HL-60 (cell line): ENCODE results near the gene LRP2.

Experiments used
- DNase-seq, 2 experiments: peaks; one replicate each; pipeline ENCODE4 v3.0.0-alpha.2; 2010 to 2020; ENCODE audit warnings: low read depth in 1 of 2, low spot score in 1 of 2
- H3K27ac ChIP-seq: fragments of 250-450 bp; sonication (Bioruptor Pico); replicated peaks from 2 replicates; pipeline ENCODE4 v1.5.1; 2020; ENCODE audit warnings: mild to moderate bottlenecking, moderate library complexity
- H3K27me3 ChIP-seq: fragments of 250-450 bp; sonication (Bioruptor Pico); 2 replicates; pipeline ENCODE4 v1.5.1; 2021; ENCODE audit warnings: mild to moderate bottlenecking, moderate library complexity; ENCODE audit not compliant: insufficient read depth, poor library complexity, severe bottlenecking
- H3K4me3 ChIP-seq: replicated peaks from 2 replicates; pipeline ENCODE4 v1.5.1; 2011; ENCODE audit warnings: mild to moderate bottlenecking, control low read depth, low read length; ENCODE audit not compliant: insufficient read depth
- GABPA ChIP-seq: IDR thresholded peaks from 2 replicates; pipeline ENCODE4 v1.6.1; 2012; ENCODE audit warnings: low read depth
- POLR2AphosphoS5 ChIP-seq: IDR thresholded peaks from 2 replicates; pipeline ENCODE4 v1.6.1; 2012; ENCODE audit warnings: low read depth
- SPI1 ChIP-seq: IDR thresholded peaks from 2 replicates; pipeline ENCODE4 v1.6.1; 2012; ENCODE audit warnings: low read depth, mild to moderate bottlenecking, borderline replicate concordance
- TF ChIP-seq, protein P1 (sequence below): IDR thresholded peaks from one replicate; pipeline ENCODE4 v1.5.1; 2011; ENCODE audit warnings: low read length, control low read depth, inconsistent platforms; ENCODE audit not compliant: insufficient read depth
- TF ChIP-seq, protein P2 (sequence below): IDR thresholded peaks from 2 replicates; pipeline ENCODE4 v1.6.1; 2012; ENCODE audit warnings: low read depth; ENCODE audit not compliant: insufficient replicate concordance

LRP2 gene

DNA sequence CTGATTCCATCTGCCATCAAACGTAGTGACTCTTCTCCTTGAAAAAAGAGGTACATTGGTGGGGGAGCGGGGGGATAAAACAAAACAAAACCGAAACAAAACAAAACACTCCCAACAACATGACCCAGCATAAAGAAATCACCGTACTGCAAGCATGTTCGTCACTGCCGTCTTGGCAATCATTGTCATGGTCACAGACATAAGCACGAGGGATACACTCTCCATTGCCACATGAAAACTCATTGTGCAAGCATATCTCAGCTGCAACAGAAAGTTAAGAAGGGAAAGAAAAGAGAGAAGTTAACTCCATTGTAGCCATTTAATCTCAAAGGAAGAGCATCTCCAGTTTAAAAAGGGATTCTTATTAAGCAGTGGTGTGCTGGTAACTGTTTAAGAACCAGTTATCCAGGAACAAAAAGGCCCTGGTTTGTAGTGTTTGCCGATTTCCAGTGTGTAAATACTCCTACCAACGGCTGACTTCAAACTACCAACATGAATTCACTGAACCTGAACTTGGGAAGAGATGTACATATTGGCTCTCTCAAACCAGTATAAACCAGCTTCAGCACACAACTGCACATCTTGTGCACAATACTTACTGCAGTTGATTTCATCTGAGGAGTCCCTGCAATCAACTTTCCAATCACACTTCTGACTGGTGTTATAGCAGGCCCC, 68.2 kb downstream of the LRP2 start:
- DNase-seq: peak in 1 of 2 experiments; percentile 13
- TF ChIP-seq, protein P1, sequence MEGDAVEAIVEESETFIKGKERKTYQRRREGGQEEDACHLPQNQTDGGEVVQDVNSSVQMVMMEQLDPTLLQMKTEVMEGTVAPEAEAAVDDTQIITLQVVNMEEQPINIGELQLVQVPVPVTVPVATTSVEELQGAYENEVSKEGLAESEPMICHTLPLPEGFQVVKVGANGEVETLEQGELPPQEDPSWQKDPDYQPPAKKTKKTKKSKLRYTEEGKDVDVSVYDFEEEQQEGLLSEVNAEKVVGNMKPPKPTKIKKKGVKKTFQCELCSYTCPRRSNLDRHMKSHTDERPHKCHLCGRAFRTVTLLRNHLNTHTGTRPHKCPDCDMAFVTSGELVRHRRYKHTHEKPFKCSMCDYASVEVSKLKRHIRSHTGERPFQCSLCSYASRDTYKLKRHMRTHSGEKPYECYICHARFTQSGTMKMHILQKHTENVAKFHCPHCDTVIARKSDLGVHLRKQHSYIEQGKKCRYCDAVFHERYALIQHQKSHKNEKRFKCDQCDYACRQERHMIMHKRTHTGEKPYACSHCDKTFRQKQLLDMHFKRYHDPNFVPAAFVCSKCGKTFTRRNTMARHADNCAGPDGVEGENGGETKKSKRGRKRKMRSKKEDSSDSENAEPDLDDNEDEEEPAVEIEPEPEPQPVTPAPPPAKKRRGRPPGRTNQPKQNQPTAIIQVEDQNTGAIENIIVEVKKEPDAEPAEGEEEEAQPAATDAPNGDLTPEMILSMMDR: no peak
- no peaks in the 10 kb centered on the region for H3K27me3 ChIP-seq
- H3K27ac ChIP-seq: no peak overlapping the region
- no peak overlapping the region for H3K4me3 ChIP-seq

DNA sequence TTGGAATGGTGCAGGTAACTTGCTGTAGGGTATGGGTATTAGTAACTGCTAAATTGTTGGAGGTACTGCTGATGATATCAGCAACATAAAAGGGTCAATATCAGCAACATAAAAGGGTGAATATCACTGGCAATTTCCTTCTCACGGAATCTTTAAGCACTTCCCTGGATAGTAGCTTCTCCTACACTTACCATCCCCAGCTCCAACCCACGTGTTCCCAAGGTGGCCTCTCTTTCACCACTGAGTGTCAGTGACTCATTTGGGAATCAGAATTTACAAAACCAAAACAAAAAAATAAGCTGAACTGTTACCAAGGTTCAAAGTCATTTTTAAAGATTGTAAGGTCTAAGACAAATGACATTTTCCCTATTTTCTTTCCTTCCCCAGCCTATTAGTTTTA, 70.8 kb downstream of the LRP2 start:
- Histone ChIP-seq H3K27me3 (no peaks in the 10 kb centered on the region), H3K27ac (no peak overlapping the region), H3K4me3 (no peak overlapping the region)
- no peak for DNase-seq
- TF ChIP-seq, protein P1: no peak
- no peak for TF ChIP-seq GABPA
- TF ChIP-seq, protein P2, sequence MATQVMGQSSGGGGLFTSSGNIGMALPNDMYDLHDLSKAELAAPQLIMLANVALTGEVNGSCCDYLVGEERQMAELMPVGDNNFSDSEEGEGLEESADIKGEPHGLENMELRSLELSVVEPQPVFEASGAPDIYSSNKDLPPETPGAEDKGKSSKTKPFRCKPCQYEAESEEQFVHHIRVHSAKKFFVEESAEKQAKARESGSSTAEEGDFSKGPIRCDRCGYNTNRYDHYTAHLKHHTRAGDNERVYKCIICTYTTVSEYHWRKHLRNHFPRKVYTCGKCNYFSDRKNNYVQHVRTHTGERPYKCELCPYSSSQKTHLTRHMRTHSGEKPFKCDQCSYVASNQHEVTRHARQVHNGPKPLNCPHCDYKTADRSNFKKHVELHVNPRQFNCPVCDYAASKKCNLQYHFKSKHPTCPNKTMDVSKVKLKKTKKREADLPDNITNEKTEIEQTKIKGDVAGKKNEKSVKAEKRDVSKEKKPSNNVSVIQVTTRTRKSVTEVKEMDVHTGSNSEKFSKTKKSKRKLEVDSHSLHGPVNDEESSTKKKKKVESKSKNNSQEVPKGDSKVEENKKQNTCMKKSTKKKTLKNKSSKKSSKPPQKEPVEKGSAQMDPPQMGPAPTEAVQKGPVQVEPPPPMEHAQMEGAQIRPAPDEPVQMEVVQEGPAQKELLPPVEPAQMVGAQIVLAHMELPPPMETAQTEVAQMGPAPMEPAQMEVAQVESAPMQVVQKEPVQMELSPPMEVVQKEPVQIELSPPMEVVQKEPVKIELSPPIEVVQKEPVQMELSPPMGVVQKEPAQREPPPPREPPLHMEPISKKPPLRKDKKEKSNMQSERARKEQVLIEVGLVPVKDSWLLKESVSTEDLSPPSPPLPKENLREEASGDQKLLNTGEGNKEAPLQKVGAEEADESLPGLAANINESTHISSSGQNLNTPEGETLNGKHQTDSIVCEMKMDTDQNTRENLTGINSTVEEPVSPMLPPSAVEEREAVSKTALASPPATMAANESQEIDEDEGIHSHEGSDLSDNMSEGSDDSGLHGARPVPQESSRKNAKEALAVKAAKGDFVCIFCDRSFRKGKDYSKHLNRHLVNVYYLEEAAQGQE: no peak
- no peak for TF ChIP-seq SPI1
- TF ChIP-seq POLR2AphosphoS5: no peak

DNA sequence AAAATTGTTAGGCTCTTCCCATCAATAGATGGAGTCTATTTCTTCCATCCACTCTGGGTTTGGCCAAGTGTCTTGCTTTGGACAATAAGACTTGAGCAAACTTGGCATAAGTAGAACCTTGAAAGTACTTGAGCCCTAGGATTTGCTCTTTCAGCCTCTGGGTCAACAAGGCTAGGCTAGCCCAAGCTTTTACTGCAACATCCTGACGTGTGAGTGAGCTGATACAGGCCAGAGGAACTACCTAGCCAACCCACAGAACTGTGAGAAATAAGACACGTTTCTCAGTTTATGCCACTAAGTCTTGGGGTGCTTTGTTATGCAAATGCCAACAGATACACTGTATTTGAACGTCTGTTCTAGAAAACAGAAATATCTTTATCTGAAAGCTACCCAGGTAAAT, 71.9 kb downstream of the LRP2 start:
- Histone ChIP-seq H3K4me3 (no peak overlapping the region), H3K27me3 (no peaks in the 10 kb centered on the region), H3K27ac (no peak overlapping the region)
- DNase-seq: no peak
- TF ChIP-seq SPI1 (no peak), POLR2AphosphoS5 (no peak), GABPA (no peak)
- TF ChIP-seq, protein P1: no peak
- TF ChIP-seq, protein P2: no peak

DNA sequence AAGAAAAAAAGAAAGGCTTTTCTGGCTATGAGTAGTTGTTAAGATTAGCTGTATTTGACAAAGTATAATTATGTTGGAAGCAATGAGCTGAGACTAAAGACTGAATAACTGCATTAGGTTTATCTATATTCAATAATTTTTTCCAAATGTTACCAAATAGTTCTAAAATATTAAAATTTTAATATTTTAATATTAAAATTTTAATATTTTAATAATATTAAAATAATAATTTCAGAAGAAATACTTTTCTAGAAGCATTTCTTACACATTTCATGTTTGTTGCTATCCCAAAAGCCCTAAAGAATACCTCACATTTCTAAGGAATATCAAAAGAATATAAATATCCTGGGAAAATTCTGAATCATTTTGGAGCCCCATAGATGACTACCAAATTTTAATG, 74.7 kb downstream of the LRP2 start:
- no peak for DNase-seq
- H3K4me3 ChIP-seq: no peak overlapping the region
- H3K27me3 ChIP-seq: no peaks in the 10 kb centered on the region
- H3K27ac ChIP-seq: no peak overlapping the region
- TF ChIP-seq GABPA: no peak
- TF ChIP-seq, protein P2: no peak
- TF ChIP-seq SPI1: no peak
- TF ChIP-seq, protein P1: no peak
- no peak for TF ChIP-seq POLR2AphosphoS5
